Right lung (tissue), 5 donors: ENCODE measurements around the gene PSMA6. TPM values are rescaled to one million over a fixed set of nuclear protein-coding genes. Genes with fewer than 3 reads are reported as not detected.
A peak's percentile ranks its signal among the peaks of the same experiment; 100 is the strongest.
"Not testable (repeated sequence)": the region's sequence is repeated elsewhere in the genome, so short reads cannot be mapped to it uniquely, and the experiment has no call there.

Experiments
- DNase-seq, 2 donors: peaks; one replicate each; pipeline ENCODE4 v3.0.0-alpha.2; 2013
- polyA plus RNA-seq, 5 donors: library from polyadenylated mRNA; unstranded; fragments of 120-200 nt; gene quantifications; one replicate each; pipeline versions ENCODE4 v1.2.1 to v1.2.3, GENCODE V29; 2013; ENCODE audit warnings: inconsistent platforms in 1 of 5, low replicate concordance in 1 of 5; ENCODE audit not compliant: insufficient read length in 5 of 5, insufficient read depth in 1 of 5

The PSMA6 gene
- polyA plus RNA-seq, 5 donors = 150 to 191 (median 176) TPM

GRCh38 chr14:35341751-35342488 is 49.7 kb downstream of the PSMA6 start:
- DNase-seq = peak; percentile 88

- no peak for DNase-seq
Measured at GRCh38 chr14:35342489-35343010, 50.4 kb downstream of the PSMA6 start.

GRCh38 chr14:35343702-35344101 is 51.5 kb downstream of the PSMA6 start:
- no peak for DNase-seq

- DNase-seq = no peak
Measured at GRCh38 chr14:35344107-35344807, 52.1 kb downstream of the PSMA6 start.

- DNase-seq = no peak
Measured at GRCh38 chr14:35346738-35347322, 54.6 kb downstream of the PSMA6 start.

- no peak for DNase-seq
Measured at GRCh38 chr14:35347323-35348043, 55.3 kb downstream of the PSMA6 start.

- DNase-seq = not testable (repeated sequence)
Measured at GRCh38 chr14:35348044-35348380, 55.8 kb downstream of the PSMA6 start.

GRCh38 chr14:35349496-35350365 is 57.5 kb downstream of the PSMA6 start:
- DNase-seq = no peak

- DNase-seq = no peak
Measured at GRCh38 chr14:35351497-35351896, 59.3 kb downstream of the PSMA6 start.

GRCh38 chr14:35351897-35352273 is 59.7 kb downstream of the PSMA6 start:
- no peak for DNase-seq

- no peak for DNase-seq
Measured at GRCh38 chr14:35352274-35353233, 60.4 kb downstream of the PSMA6 start.

- no peak for DNase-seq
Measured at GRCh38 chr14:35353409-35354172, 61.4 kb downstream of the PSMA6 start.

GRCh38 chr14:35355235-35355634 is 63.1 kb downstream of the PSMA6 start:
- not testable (repeated sequence) for DNase-seq

GRCh38 chr14:35355981-35356841 is 64.0 kb downstream of the PSMA6 start:
- no peak for DNase-seq

- DNase-seq = not testable (repeated sequence)
Measured at GRCh38 chr14:35359655-35360054, 67.5 kb downstream of the PSMA6 start.

GRCh38 chr14:35361141-35361480 is 68.9 kb downstream of the PSMA6 start:
- no peak for DNase-seq

- no peak for DNase-seq
Measured at GRCh38 chr14:35362450-35362849, 70.3 kb downstream of the PSMA6 start.

- DNase-seq = no peak
Measured at GRCh38 chr14:35362911-35363374, 70.8 kb downstream of the PSMA6 start.
